DND-41 (cell line): ENCODE data around the gene ENTPD5.

Experiments
- EZH2 ChIP-seq: IDR thresholded peaks from 3 replicates; pipeline ENCODE4 v1.6.1; 2012; ENCODE audit warnings: borderline replicate concordance, low read depth, mild to moderate bottlenecking, moderate library complexity, low read length, inconsistent platforms; ENCODE audit not compliant: severe bottlenecking
- TF ChIP-seq, protein P1 (sequence below): IDR thresholded peaks from 2 replicates; pipeline ENCODE4 v1.5.1; 2012; ENCODE audit warnings: borderline replicate concordance, low read length, moderate library complexity, mild to moderate bottlenecking; ENCODE audit not compliant: poor library complexity, severe bottlenecking; ENCODE audit errors: extremely low read depth

DNA sequence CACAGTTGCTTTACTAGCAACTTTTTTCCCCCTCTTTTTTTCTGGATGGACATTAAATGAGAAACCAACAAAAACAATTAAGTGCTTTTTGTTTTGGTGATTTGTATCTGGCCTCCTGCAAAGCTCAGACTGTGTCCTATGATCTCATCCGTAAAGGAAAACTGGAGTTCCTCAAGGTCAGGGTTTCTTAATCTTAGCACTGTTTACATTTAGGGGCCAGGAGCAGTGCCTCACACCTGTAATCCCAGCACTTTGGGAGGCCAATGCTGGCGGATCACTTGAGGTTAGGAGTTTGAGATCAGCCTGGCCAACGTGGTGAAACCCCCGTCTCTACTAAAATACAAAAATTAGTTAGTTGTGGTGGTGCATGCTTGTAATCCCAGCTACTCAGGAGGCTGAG lies 28.0 kb downstream of the ENTPD5 start:
- TF ChIP-seq, protein P1, sequence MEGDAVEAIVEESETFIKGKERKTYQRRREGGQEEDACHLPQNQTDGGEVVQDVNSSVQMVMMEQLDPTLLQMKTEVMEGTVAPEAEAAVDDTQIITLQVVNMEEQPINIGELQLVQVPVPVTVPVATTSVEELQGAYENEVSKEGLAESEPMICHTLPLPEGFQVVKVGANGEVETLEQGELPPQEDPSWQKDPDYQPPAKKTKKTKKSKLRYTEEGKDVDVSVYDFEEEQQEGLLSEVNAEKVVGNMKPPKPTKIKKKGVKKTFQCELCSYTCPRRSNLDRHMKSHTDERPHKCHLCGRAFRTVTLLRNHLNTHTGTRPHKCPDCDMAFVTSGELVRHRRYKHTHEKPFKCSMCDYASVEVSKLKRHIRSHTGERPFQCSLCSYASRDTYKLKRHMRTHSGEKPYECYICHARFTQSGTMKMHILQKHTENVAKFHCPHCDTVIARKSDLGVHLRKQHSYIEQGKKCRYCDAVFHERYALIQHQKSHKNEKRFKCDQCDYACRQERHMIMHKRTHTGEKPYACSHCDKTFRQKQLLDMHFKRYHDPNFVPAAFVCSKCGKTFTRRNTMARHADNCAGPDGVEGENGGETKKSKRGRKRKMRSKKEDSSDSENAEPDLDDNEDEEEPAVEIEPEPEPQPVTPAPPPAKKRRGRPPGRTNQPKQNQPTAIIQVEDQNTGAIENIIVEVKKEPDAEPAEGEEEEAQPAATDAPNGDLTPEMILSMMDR: no peak
- TF ChIP-seq EZH2: no peak
